ENCODE data around the gene SYT3. TPM values are rescaled to one million over a fixed set of nuclear protein-coding genes. Genes with fewer than 3 reads are reported as not detected.

The SYT3 gene
- total RNA-seq, 1 experiment from 2014 or later: 14.6 TPM

DNA sequence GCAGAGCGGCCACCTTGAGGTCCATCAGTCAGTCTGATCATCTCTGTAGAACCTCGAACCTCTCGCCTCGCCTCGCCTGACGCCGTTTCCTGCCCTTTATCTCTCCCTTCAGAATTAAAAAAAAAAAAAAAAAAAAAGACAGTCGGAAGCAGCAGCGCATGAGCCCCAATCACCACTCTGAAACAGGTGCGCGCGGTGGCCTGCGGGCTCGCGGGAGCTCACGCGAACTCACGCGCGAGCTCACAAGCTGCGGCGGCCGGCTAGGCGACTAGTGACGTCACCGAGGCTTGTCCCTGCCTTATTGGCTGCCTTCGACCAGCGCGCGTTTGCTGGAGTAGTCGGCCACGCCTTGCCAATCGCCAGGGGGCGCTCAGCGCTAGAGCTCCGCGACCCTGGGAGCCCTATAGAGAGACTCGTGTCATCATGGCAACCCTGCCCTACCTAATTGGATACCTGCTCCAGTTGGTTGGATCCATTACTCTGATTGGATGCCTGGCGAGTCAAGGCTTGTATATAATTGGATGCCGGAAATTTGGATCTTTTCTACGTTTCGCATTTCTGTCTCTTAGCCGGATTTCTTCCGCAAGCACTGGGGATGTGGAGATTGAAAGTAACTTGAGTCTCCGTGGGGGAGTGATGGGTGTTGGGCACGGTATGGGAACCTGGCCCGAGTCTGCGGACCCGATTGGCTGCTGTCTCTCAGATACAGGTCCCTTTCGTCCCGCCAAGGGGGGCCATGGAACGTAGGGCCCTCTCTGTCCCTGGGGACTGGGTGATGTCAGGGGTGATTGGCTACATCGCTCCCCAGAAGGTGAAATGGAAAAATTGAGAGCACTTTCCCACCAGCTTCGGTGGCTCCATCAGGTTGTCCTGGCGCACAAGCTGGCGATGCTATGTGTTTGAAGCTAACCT lies 31.6 kb downstream of the SYT3 start (continued):
- TF ChIP-seq, protein P1, sequence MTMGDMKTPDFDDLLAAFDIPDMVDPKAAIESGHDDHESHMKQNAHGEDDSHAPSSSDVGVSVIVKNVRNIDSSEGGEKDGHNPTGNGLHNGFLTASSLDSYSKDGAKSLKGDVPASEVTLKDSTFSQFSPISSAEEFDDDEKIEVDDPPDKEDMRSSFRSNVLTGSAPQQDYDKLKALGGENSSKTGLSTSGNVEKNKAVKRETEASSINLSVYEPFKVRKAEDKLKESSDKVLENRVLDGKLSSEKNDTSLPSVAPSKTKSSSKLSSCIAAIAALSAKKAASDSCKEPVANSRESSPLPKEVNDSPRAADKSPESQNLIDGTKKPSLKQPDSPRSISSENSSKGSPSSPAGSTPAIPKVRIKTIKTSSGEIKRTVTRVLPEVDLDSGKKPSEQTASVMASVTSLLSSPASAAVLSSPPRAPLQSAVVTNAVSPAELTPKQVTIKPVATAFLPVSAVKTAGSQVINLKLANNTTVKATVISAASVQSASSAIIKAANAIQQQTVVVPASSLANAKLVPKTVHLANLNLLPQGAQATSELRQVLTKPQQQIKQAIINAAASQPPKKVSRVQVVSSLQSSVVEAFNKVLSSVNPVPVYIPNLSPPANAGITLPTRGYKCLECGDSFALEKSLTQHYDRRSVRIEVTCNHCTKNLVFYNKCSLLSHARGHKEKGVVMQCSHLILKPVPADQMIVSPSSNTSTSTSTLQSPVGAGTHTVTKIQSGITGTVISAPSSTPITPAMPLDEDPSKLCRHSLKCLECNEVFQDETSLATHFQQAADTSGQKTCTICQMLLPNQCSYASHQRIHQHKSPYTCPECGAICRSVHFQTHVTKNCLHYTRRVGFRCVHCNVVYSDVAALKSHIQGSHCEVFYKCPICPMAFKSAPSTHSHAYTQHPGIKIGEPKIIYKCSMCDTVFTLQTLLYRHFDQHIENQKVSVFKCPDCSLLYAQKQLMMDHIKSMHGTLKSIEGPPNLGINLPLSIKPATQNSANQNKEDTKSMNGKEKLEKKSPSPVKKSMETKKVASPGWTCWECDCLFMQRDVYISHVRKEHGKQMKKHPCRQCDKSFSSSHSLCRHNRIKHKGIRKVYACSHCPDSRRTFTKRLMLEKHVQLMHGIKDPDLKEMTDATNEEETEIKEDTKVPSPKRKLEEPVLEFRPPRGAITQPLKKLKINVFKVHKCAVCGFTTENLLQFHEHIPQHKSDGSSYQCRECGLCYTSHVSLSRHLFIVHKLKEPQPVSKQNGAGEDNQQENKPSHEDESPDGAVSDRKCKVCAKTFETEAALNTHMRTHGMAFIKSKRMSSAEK (CRISPR knock-in tag; IDR thresholded peaks at IDR 0.05; ENCODE audit: borderline replicate concordance): no peak
- TF ChIP-seq, protein P2, sequence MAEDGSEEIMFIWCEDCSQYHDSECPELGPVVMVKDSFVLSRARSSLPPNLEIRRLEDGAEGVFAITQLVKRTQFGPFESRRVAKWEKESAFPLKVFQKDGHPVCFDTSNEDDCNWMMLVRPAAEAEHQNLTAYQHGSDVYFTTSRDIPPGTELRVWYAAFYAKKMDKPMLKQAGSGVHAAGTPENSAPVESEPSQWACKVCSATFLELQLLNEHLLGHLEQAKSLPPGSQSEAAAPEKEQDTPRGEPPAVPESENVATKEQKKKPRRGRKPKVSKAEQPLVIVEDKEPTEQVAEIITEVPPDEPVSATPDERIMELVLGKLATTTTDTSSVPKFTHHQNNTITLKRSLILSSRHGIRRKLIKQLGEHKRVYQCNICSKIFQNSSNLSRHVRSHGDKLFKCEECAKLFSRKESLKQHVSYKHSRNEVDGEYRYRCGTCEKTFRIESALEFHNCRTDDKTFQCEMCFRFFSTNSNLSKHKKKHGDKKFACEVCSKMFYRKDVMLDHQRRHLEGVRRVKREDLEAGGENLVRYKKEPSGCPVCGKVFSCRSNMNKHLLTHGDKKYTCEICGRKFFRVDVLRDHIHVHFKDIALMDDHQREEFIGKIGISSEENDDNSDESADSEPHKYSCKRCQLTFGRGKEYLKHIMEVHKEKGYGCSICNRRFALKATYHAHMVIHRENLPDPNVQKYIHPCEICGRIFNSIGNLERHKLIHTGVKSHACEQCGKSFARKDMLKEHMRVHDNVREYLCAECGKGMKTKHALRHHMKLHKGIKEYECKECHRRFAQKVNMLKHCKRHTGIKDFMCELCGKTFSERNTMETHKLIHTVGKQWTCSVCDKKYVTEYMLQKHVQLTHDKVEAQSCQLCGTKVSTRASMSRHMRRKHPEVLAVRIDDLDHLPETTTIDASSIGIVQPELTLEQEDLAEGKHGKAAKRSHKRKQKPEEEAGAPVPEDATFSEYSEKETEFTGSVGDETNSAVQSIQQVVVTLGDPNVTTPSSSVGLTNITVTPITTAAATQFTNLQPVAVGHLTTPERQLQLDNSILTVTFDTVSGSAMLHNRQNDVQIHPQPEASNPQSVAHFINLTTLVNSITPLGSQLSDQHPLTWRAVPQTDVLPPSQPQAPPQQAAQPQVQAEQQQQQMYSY (CRISPR knock-in tag; IDR thresholded peaks at IDR 0.05): no peak
- TF ChIP-seq NR1H2 (CRISPR knock-in tag; IDR thresholded peaks at IDR 0.05): no peak
- no peak for TF ChIP-seq ZNF232 (CRISPR knock-in tag; IDR thresholded peaks at IDR 0.05)
- TF ChIP-seq, protein P3, sequence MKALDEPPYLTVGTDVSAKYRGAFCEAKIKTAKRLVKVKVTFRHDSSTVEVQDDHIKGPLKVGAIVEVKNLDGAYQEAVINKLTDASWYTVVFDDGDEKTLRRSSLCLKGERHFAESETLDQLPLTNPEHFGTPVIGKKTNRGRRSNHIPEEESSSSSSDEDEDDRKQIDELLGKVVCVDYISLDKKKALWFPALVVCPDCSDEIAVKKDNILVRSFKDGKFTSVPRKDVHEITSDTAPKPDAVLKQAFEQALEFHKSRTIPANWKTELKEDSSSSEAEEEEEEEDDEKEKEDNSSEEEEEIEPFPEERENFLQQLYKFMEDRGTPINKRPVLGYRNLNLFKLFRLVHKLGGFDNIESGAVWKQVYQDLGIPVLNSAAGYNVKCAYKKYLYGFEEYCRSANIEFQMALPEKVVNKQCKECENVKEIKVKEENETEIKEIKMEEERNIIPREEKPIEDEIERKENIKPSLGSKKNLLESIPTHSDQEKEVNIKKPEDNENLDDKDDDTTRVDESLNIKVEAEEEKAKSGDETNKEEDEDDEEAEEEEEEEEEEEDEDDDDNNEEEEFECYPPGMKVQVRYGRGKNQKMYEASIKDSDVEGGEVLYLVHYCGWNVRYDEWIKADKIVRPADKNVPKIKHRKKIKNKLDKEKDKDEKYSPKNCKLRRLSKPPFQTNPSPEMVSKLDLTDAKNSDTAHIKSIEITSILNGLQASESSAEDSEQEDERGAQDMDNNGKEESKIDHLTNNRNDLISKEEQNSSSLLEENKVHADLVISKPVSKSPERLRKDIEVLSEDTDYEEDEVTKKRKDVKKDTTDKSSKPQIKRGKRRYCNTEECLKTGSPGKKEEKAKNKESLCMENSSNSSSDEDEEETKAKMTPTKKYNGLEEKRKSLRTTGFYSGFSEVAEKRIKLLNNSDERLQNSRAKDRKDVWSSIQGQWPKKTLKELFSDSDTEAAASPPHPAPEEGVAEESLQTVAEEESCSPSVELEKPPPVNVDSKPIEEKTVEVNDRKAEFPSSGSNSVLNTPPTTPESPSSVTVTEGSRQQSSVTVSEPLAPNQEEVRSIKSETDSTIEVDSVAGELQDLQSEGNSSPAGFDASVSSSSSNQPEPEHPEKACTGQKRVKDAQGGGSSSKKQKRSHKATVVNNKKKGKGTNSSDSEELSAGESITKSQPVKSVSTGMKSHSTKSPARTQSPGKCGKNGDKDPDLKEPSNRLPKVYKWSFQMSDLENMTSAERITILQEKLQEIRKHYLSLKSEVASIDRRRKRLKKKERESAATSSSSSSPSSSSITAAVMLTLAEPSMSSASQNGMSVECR (CRISPR knock-in tag; IDR thresholded peaks at IDR 0.05; ENCODE audit: borderline replicate concordance): no peak
- no peak for TF ChIP-seq OVOL2 (CRISPR knock-in tag; IDR thresholded peaks at IDR 0.05; ENCODE audit: borderline replicate concordance)
- no peak for TF ChIP-seq ESRRA (CRISPR knock-in tag; IDR thresholded peaks at IDR 0.05; ENCODE audit: borderline replicate concordance)
- TF ChIP-seq TP53 (CRISPR knock-in tag; IDR thresholded peaks at IDR 0.05): no peak; the same call in 1 of the 2 replicates
- peak; percentile 85 for TF ChIP-seq SP1 (CRISPR knock-in tag; conservative IDR thresholded peaks at IDR 0.05)
- no peak for TF ChIP-seq KAT7 (CRISPR knock-in tag; IDR thresholded peaks at IDR 0.05; ENCODE audit: borderline replicate concordance)
- TF ChIP-seq, protein P4, sequence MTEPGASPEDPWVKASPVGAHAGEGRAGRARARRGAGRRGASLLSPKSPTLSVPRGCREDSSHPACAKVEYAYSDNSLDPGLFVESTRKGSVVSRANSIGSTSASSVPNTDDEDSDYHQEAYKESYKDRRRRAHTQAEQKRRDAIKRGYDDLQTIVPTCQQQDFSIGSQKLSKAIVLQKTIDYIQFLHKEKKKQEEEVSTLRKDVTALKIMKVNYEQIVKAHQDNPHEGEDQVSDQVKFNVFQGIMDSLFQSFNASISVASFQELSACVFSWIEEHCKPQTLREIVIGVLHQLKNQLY (CRISPR knock-in tag; IDR thresholded peaks at IDR 0.05): no peak
- TF ChIP-seq NFATC4 (CRISPR knock-in tag; IDR thresholded peaks at IDR 0.05): no peak
- peak; percentile 43 for TF ChIP-seq TEAD1 (CRISPR knock-in tag; IDR thresholded peaks at IDR 0.05)
- TF ChIP-seq, protein P5, sequence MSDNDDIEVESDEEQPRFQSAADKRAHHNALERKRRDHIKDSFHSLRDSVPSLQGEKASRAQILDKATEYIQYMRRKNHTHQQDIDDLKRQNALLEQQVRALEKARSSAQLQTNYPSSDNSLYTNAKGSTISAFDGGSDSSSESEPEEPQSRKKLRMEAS (CRISPR knock-in tag; IDR thresholded peaks at IDR 0.05): peak; percentile 88
- TF ChIP-seq, protein P6, sequence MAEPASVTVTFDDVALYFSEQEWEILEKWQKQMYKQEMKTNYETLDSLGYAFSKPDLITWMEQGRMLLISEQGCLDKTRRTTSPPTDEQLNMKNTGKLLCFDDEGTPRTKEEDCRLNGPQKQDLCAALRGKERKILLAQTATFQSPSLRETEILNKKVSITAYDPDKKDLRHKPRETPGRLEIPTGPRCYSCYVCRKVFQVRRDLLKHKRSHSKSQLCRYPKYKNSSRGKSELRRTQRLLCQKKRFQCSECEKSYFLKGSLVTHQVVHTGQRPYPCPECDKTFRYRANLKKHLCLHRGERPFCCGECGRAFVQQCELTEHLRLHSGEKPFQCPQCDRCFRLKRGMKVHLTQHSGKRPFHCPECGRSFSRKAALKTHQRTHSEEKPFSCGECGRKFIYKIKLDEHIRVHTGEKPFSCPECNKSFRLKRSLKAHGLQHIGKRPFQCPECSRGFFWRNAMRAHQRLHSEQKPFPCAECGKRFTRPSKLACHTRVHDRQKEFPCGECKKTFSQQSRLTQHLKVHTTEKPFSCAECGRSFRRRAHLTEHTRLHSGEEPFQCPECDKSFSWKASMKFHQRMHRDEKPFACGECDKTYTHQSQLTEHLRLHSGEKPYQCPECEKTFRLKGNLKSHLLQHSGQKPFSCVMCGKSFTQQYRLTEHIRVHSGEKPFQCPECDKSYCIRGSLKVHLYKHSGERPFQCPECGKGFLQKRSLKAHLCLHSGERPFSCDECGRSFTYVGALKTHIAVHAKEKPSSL (CRISPR knock-in tag; conservative IDR thresholded peaks at IDR 0.05): no peak
- TF ChIP-seq SMAD4 (CRISPR knock-in tag; IDR thresholded peaks at IDR 0.05): no peak
- TF ChIP-seq ATF1 (CRISPR knock-in tag; IDR thresholded peaks at IDR 0.05): no peak
- TF ChIP-seq NFE2L1 (CRISPR knock-in tag; IDR thresholded peaks at IDR 0.05): no peak; the same call in 1 of the 2 replicates
- TF ChIP-seq MXD4 (CRISPR knock-in tag; IDR thresholded peaks at IDR 0.05; ENCODE audit: borderline replicate concordance): no peak
- no peak for TF ChIP-seq RORB (CRISPR knock-in tag; IDR thresholded peaks at IDR 0.05)
- TF ChIP-seq, protein P7, sequence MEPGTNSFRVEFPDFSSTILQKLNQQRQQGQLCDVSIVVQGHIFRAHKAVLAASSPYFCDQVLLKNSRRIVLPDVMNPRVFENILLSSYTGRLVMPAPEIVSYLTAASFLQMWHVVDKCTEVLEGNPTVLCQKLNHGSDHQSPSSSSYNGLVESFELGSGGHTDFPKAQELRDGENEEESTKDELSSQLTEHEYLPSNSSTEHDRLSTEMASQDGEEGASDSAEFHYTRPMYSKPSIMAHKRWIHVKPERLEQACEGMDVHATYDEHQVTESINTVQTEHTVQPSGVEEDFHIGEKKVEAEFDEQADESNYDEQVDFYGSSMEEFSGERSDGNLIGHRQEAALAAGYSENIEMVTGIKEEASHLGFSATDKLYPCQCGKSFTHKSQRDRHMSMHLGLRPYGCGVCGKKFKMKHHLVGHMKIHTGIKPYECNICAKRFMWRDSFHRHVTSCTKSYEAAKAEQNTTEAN (CRISPR knock-in tag; IDR thresholded peaks at IDR 0.05): 0 out of 2 replicates have a peak, but pooled peaks have one; percentile 26
